Hematopoietic multipotent progenitor cell treated with erythropoietin and hydrocortisone succinate and interleukin-3 and kit ligand, for 4 days (in vitro differentiated cells): ENCODE results near the gene PSMD12.

Experiments used
- DNase-seq: peaks from one replicate; pipeline ENCODE4 v3.0.0-alpha.2; 2015

Gene PSMD12

DNA sequence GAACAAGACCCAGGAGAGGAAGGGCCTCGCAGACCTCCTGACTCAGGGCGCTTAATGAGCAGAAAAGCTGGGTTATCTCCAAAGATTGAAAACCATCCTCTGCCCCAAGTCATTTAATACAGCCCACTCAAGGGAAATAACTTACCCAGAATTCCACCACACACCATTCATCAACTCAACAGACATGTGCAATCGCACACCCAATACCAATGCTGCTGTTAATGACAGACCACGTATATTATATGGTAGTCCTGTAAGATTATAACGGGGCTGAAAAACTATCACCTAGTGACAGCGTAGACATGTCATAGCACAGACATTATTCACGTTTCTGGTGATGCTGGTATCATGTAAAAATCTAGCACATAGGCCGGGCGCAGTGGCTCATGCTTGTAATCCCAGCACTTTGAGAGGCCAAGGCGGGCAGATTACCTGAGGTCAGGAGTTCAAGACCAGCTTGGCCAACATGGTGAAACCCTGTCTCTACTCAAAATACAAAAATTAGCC, 68.9 kb downstream of the PSMD12 start:
- no peak for DNase-seq

DNA sequence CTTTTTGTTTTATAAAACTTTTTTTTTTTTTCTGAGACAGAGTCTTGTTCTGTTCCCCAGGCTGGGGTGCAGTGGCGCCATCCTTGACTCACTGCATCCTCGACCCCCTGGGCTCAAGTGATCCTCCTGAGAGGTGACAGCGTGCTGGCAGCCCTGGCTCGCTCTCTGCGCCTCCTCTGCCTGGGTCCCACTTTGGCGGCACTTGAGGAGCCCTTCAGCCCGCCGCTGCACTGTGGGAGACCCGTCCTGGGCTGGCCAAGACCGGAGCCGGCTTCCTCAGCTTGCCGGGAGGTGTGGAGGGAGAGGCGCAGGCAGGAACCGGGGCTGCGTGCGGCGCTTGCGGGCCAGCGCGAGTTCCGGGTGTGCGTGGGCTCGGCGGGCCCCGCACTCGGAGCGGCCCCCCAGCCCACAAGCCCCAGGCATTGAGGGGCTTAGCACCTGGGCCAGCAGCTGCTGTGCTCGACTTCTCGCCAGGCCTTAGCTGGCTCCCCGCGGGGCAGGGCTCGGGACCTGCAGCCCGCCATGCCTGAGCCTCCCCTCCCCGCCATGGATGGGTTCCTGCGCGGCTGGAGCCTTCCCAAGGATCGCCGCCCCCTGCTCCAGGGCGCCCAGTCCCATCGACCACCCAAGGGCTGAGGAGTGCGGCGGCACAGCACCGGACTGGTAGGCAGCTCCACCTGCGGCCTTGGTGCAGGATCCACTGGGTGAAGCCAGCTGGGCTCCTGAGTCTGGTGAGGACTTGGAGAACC, 71.8 kb downstream of the PSMD12 start:
- no peak for DNase-seq

DNA sequence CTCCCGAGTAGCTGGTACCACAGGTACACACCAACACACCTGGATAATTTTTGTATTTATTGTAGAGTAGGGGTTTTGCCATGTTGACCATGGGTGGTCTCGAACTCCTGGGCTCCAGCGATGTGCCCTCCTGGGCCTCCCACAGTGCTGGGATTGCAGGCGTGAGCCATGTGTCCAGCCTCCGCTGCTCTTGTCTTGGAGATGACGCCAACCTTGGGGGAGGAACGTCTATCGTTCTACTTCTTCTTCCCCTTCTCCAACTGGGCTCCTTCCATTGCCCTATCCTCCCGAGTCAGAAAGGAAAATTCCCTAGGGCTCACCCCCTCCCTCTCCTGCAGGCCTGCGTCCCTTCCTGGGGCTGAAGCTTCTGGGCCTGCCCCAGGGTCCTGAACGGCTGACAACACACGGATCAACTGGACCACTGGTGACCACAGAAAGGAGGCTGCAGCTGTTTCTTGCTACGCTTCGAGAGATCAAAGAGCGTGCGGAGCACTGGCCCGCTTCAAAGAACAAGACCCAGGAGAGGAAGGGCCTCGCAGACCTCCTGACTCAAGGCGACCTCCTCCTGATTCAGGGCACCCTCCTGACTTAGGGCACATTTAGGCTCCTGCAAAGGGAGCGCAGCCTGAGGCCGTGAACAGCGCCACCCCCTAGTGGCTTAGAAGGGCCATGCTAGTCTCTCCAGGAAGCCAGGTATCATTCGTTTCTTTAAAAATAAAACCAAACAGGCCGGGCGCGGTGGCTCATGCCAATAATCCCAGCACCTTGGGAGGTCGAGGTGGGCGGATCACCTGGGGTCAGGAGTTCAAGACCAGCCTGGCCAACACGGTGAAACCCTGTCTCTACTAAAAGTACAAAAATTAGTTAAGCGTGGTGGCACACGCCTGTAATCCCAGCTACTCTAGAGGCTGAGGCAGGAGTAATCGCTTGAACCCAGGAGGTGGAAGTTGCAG, 72.8 kb downstream of the PSMD12 start:
- peak; percentile 85 for DNase-seq

DNA sequence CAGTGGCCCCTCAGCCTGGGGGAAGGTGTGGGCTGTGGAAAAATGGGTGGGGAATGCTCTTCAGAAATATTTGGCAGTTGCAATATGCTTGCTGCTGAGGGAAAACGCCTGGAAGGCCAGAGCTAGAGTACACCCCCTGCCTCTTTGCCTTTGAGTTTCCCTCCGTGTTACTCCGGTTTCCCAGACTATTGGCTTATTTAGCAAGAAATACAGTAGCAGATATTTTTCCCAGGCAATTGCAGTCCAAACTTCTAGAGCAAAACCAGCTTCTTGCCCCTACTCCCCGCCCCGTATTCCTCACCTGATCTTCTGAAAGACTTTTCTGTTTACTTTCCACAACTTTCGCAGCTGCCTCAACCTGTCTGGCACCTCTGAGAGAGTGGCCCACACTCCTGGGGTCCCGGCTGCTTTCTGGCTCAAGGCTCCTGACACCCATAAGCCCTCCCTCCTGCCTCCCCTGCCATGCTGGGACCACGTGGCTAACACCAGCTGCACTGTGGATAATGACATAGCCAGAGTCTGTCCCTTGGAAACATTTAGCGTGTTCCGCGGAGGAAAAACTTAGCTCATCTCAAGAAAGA, 75.6 kb downstream of the PSMD12 start:
- DNase-seq, result no peak

DNA sequence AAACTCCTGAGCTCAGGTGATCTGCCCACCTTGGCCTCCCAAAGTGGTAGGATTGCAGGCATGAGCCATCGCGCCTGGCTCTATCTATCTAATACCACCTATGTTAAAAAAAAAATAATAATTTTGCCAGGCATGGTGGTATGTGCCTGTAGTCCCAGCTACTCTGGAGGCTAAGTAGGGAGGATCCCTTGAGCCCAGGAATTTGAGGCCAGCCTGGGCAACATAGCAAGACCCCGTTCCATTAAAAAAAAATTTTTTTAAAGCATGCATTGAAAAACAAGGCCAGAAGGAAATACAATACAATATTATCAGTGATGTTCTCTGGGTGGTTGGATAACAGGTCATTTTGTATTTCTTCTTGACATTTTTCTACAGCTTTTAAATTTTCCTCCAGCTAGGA, 76.1 kb downstream of the PSMD12 start:
- no peak for DNase-seq

DNA sequence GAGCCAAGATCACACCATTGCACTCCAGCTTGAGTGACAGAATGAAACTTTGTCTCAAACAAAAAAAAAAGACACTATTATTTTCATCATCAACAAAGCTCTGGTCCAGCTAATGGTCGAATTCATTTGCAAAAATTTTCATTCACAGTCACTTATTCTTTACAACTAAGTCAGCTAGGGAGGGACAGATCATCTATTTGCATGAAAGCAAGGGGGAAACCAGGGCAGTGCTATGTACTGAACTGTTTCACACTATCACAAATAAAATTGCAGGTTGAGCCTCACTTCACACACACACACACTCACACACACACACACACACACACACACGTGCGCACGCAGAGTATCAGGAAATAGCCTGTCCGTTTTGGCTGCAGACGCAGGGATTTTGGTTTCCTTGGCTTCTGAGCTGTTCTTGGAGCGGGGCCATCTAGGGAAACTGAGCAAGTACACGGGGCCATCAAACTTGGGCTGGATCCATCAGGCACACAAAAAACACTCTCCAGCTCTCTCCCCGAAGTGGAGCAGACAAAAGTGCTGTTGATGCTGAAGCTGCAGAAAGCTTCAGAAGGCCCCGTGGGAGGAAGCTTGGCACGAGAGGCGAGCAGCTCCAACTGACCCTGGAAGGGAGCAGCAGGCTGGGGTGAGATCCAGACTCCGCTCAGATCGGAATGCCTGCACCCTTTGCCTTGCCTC, 77.0 kb downstream of the PSMD12 start:
- peak; percentile 24 for DNase-seq
